Measurements from ENCODE around the gene SMCP. TPM values are rescaled to one million over a fixed set of nuclear protein-coding genes. Genes with fewer than 3 reads are reported as not detected.

The SMCP gene
- total RNA-seq, 1 donor from 2014 or later, result not detected

GRCh38 chr1:152869808-152870419, 8.2 kb upstream of the SMCP start:
- Mint-ChIP-seq H3K4me3 (ENCODE audit: unreplicated experiment) (no peak overlapping the region), H3K4me1 (ENCODE audit: low read depth, unreplicated experiment) (no peaks in the 10 kb centered on the region), H3K9me3 (ENCODE audit: unreplicated experiment) (no peaks in the 10 kb centered on the region), H3K27me3 (ENCODE audit: unreplicated experiment) (peaks cover 2% of the 10 kb centered on the region), H3K27ac (ENCODE audit: unreplicated experiment) (no peak overlapping the region), H3K36me3 (ENCODE audit: unreplicated experiment) (no peaks in the 10 kb centered on the region)
- DNase-seq, result peak; percentile 75
- TF ChIP-seq, protein P1, sequence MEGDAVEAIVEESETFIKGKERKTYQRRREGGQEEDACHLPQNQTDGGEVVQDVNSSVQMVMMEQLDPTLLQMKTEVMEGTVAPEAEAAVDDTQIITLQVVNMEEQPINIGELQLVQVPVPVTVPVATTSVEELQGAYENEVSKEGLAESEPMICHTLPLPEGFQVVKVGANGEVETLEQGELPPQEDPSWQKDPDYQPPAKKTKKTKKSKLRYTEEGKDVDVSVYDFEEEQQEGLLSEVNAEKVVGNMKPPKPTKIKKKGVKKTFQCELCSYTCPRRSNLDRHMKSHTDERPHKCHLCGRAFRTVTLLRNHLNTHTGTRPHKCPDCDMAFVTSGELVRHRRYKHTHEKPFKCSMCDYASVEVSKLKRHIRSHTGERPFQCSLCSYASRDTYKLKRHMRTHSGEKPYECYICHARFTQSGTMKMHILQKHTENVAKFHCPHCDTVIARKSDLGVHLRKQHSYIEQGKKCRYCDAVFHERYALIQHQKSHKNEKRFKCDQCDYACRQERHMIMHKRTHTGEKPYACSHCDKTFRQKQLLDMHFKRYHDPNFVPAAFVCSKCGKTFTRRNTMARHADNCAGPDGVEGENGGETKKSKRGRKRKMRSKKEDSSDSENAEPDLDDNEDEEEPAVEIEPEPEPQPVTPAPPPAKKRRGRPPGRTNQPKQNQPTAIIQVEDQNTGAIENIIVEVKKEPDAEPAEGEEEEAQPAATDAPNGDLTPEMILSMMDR (IDR thresholded peaks at IDR 0.05; ENCODE audit: partially characterized antibody, unreplicated experiment), result peak; percentile 86

DNA sequence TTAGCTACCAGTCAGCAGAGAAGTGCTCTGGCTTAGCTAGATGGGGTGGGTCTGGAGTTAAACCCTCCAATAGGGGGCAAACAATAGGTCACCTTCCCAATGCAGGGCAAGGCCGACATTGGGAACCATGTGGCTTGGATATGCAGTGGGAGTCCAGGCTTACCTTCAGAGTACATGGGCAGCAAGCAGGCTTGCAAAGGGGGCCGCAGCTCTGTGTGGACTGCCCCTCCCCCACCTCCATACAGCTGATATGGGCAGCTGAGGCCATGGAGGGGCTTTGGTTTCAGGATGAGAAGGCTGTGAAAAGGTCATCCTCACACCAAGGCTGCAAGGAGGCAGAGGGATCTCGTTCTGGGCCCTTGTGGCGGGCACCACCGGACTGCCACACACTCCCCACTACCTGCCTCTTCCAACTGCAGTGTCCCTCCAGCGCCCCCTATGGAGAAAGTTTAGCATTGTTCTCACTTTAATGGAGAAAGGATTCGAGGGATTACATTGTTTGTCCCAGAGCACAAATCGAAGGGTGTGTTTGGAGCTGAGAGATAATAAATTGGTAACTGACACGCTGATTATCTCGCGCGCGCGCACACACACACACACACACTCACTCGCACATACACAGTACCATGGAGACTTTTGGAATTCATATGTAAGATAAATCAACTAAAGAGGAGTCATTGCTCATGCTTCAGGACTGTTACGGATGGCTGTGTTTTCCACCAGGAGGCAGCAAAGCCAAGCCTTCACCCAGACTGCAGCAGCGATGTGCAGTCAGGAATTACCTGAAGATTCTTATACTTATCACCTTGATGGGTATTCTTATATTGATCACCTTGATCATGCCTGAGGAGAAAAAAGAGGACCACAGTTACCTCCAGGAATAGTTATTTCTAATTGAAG, 7.0 kb upstream of the SMCP start:
- DNase-seq, result peak; percentile 32
- Mint-ChIP-seq H3K4me3 (ENCODE audit: unreplicated experiment) (no peak overlapping the region), H3K9me3 (ENCODE audit: unreplicated experiment) (no peaks in the 10 kb centered on the region), H3K36me3 (ENCODE audit: unreplicated experiment) (no peaks in the 10 kb centered on the region), H3K27ac (ENCODE audit: unreplicated experiment) (no peak overlapping the region), H3K4me1 (ENCODE audit: low read depth, unreplicated experiment) (no peaks in the 10 kb centered on the region), H3K27me3 (ENCODE audit: unreplicated experiment) (peaks cover 2% of the 10 kb centered on the region)
- TF ChIP-seq, protein P1 (IDR thresholded peaks at IDR 0.05; ENCODE audit: partially characterized antibody, unreplicated experiment), result peak; percentile 64

DNA sequence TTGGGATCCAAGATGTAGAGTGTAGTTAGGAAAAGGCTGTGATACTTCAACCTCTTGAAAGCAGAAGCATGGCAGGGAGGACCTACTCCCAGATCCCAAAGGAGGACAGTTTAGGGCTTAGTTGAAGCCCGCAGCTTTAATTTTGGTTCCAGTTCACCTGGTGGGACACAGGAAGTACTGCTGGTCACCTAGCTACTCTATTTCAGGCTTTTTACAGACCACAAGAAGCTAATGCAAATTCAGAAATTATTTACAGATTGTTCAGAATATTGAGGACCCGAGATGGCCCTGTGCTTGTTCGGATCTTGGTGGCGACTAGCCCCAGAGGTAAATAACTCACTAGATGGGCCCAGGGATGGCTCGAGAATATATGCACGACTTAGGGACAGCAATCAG, 6.4 kb upstream of the SMCP start:
- Mint-ChIP-seq H3K27me3 (ENCODE audit: unreplicated experiment) (peaks cover 2% of the 10 kb centered on the region), H3K4me3 (ENCODE audit: unreplicated experiment) (no peak overlapping the region), H3K4me1 (ENCODE audit: low read depth, unreplicated experiment) (no peaks in the 10 kb centered on the region), H3K27ac (ENCODE audit: unreplicated experiment) (no peak overlapping the region), H3K9me3 (ENCODE audit: unreplicated experiment) (no peaks in the 10 kb centered on the region), H3K36me3 (ENCODE audit: unreplicated experiment) (no peaks in the 10 kb centered on the region)
- TF ChIP-seq, protein P1 (IDR thresholded peaks at IDR 0.05; ENCODE audit: partially characterized antibody, unreplicated experiment), result no peak
- no peak for DNase-seq

GRCh38 chr1:152873495-152873894, 4.6 kb upstream of the SMCP start:
- H3K4me1 Mint-ChIP-seq (ENCODE audit: low read depth, unreplicated experiment), result no peaks in the 10 kb centered on the region
- peaks cover 2% of the 10 kb centered on the region for H3K27me3 Mint-ChIP-seq (ENCODE audit: unreplicated experiment)
- no peaks in the 10 kb centered on the region for H3K9me3 Mint-ChIP-seq (ENCODE audit: unreplicated experiment)
- no peaks in the 10 kb centered on the region for H3K36me3 Mint-ChIP-seq (ENCODE audit: unreplicated experiment)
- H3K4me3 Mint-ChIP-seq (ENCODE audit: unreplicated experiment), result no peak overlapping the region
- TF ChIP-seq, protein P1 (IDR thresholded peaks at IDR 0.05; ENCODE audit: partially characterized antibody, unreplicated experiment), result no peak
- H3K27ac Mint-ChIP-seq (ENCODE audit: unreplicated experiment), result no peak overlapping the region
- no peak for DNase-seq

GRCh38 chr1:152876827-152877226, 1.3 kb upstream of the SMCP start:
- Mint-ChIP-seq H3K4me1 (ENCODE audit: low read depth, unreplicated experiment) (no peaks in the 10 kb centered on the region), H3K27me3 (ENCODE audit: unreplicated experiment) (peaks cover 5% of the 10 kb centered on the region), H3K27ac (ENCODE audit: unreplicated experiment) (no peak overlapping the region), H3K36me3 (ENCODE audit: unreplicated experiment) (peaks cover 5% of the 10 kb centered on the region), H3K9me3 (ENCODE audit: unreplicated experiment) (peaks cover 2% of the 10 kb centered on the region), H3K4me3 (ENCODE audit: unreplicated experiment) (no peak overlapping the region)
- TF ChIP-seq, protein P1 (IDR thresholded peaks at IDR 0.05; ENCODE audit: partially characterized antibody, unreplicated experiment), result no peak
- no peak for DNase-seq
